Trophoblast cell (in vitro differentiated cells and primary cell): ENCODE results near the gene TEX2.

ENCODE experiments used
- DNase-seq, 2 donors: peaks; one replicate each; pipeline ENCODE4 v3.0.0-alpha.2; 2016
- H2AFZ ChIP-seq: 2 replicates; pipeline ENCODE4 v1.6.1; 2013; ENCODE audit warnings: low read length, moderate library complexity, mild to moderate bottlenecking; ENCODE audit not compliant: insufficient read depth, poor library complexity
- H2AK5ac ChIP-seq: 2 replicates; pipeline ENCODE4 v1.6.1; 2013; ENCODE audit warnings: mild to moderate bottlenecking, low read length
- H2BK120ac ChIP-seq: 2 replicates; pipeline ENCODE4 v1.6.1; 2013; ENCODE audit warnings: low read length, mild to moderate bottlenecking, moderate library complexity; ENCODE audit not compliant: insufficient read depth, poor library complexity
- H2BK12ac ChIP-seq: 2 replicates; pipeline ENCODE4 v1.6.1; 2013; ENCODE audit warnings: mild to moderate bottlenecking, low read length, moderate library complexity
- H2BK5ac ChIP-seq: 2 replicates; pipeline ENCODE4 v1.6.1; 2013; ENCODE audit warnings: low read length, low read depth, moderate library complexity, mild to moderate bottlenecking; ENCODE audit not compliant: poor library complexity
- H3K14ac ChIP-seq: 2 replicates; pipeline ENCODE4 v1.6.1; 2013; ENCODE audit warnings: mild to moderate bottlenecking, low read length
- H3K18ac ChIP-seq: 2 replicates; pipeline ENCODE4 v1.6.1; 2013; ENCODE audit warnings: mild to moderate bottlenecking, low read length
- H3K23ac ChIP-seq: 2 replicates; pipeline ENCODE4 v1.6.1; 2013; ENCODE audit warnings: low read length
- H3K27ac ChIP-seq: 2 replicates; pipeline ENCODE4 v1.5.1; 2013; ENCODE audit warnings: low read depth, mild to moderate bottlenecking, inconsistent platforms, low read length, moderate library complexity
- H3K27me3 ChIP-seq: 2 replicates; pipeline ENCODE4 v1.6.1; 2013; ENCODE audit warnings: inconsistent platforms, mild to moderate bottlenecking, low read length, moderate library complexity; ENCODE audit not compliant: insufficient read depth
- H3K36me3 ChIP-seq, 2 experiments: 1 replicate in 1 of 2; 2 replicates in 1 of 2; pipeline ENCODE4 v1.6.1; 2013; ENCODE audit warnings: low read length in 2 of 2, mild to moderate bottlenecking in 2 of 2, moderate library complexity in 1 of 2; ENCODE audit not compliant: insufficient read depth in 2 of 2, control insufficient read depth in 1 of 2
- H3K4ac ChIP-seq: 2 replicates; pipeline ENCODE4 v1.6.1; 2013; ENCODE audit warnings: low read depth, mild to moderate bottlenecking, low read length, moderate library complexity
- H3K4me1 ChIP-seq, 2 experiments: 1 replicate in 1 of 2; 2 replicates in 1 of 2; pipeline ENCODE4 v1.6.1; 2013; ENCODE audit warnings: low read length in 2 of 2, mild to moderate bottlenecking in 2 of 2, moderate library complexity in 1 of 2; ENCODE audit not compliant: insufficient read depth in 2 of 2, control insufficient read depth in 1 of 2
- H3K4me2 ChIP-seq: 2 replicates; pipeline ENCODE4 v1.6.1; 2013; ENCODE audit warnings: inconsistent platforms, mild to moderate bottlenecking, low read length, moderate library complexity
- H3K4me3 ChIP-seq: 2 replicates; pipeline ENCODE4 v1.5.1; 2013; ENCODE audit warnings: mild to moderate bottlenecking, low read depth, low read length, inconsistent platforms
- H3K79me1 ChIP-seq: one replicate; pipeline ENCODE4 v1.6.1; 2013; ENCODE audit warnings: low read length
- H3K79me2 ChIP-seq: 2 replicates; pipeline ENCODE4 v1.6.1; 2013; ENCODE audit warnings: low read length, mild to moderate bottlenecking; ENCODE audit not compliant: control insufficient read depth, insufficient read depth, poor library complexity
- H3K9ac ChIP-seq: 2 replicates; pipeline ENCODE4 v1.6.1; 2013; ENCODE audit warnings: mild to moderate bottlenecking, low read length
- H3K9me3 ChIP-seq: 2 replicates; pipeline ENCODE4 v1.6.1; 2013; ENCODE audit warnings: low read depth, mild to moderate bottlenecking, control low read depth, inconsistent platforms, low read length; ENCODE audit not compliant: insufficient read depth
- H4K12ac ChIP-seq: 2 replicates; pipeline ENCODE4 v1.6.1; 2013; ENCODE audit warnings: low read depth, mild to moderate bottlenecking, low read length, moderate library complexity
- H4K8ac ChIP-seq: 2 replicates; pipeline ENCODE4 v1.6.1; 2013; ENCODE audit warnings: low read depth, mild to moderate bottlenecking, low read length, moderate library complexity
- H4K91ac ChIP-seq: one replicate; pipeline ENCODE4 v1.6.1; 2013; ENCODE audit warnings: low read depth, mild to moderate bottlenecking, low read length, moderate library complexity
- WGBS: extraction: QIAGEN DNeasy Blood & Tissue Kit; methylation state at CpG from one replicate; pipeline ENCODE4 v1.1.7; 2013; ENCODE audit warnings: missing lambda C conversion rate; ENCODE audit not compliant: insufficient read length, insufficient coverage; ENCODE audit errors: extremely low coverage; 5-methylcytosine and 5-hydroxymethylcytosine counted together

TEX2 gene

GRCh38 chr17:64205804-64206203 is 57.3 kb downstream of the TEX2 start:
- Histone ChIP-seq H3K4me2 (no peak overlapping the region), H2BK12ac (no peak overlapping the region), H4K8ac (no peak overlapping the region), H3K79me2 (no peaks in the 10 kb centered on the region), H3K4me1 (peaks cover 19 to 29% of the 10 kb centered on the region in 2 experiments), H3K23ac (no peak overlapping the region), H2AFZ (no peak overlapping the region), H3K36me3 (no peaks in the 10 kb centered on the region), H3K4ac (no peak overlapping the region), H3K27me3 (no peaks in the 10 kb centered on the region), H2AK5ac (no peak overlapping the region), H2BK5ac (no peak overlapping the region), H3K9ac (no peak overlapping the region), H4K12ac (no peak overlapping the region), H3K14ac (no peak overlapping the region), H2BK120ac (no peak overlapping the region), H3K9me3 (no peaks in the 10 kb centered on the region), H4K91ac (no peak overlapping the region), H3K4me3 (no peak overlapping the region), H3K79me1 (peaks cover 6% of the 10 kb centered on the region), H3K27ac (no peak overlapping the region), H3K18ac (peak overlapping the region; percentile 5)
- WGBS = no CpG with 5 or more reads among the region's 2 CpGs
- no peak for DNase-seq

GRCh38 chr17:64203630-64204029 is 59.4 kb downstream of the TEX2 start:
- Histone ChIP-seq H4K12ac (no peak overlapping the region), H3K79me1 (peaks cover 6% of the 10 kb centered on the region), H2BK5ac (no peak overlapping the region), H2AK5ac (no peak overlapping the region), H2BK12ac (no peak overlapping the region), H3K4me3 (no peak overlapping the region), H3K36me3 (no peaks in the 10 kb centered on the region), H3K9ac (no peak overlapping the region), H3K4ac (no peak overlapping the region), H4K8ac (no peak overlapping the region), H3K14ac (no peak overlapping the region), H2AFZ (no peak overlapping the region), H3K18ac (no peak overlapping the region), H2BK120ac (peak overlapping the region; percentile 40), H3K4me2 (no peak overlapping the region), H3K27ac (no peak overlapping the region), H4K91ac (no peak overlapping the region), H3K23ac (no peak overlapping the region), H3K4me1 (peaks cover 22 to 31% of the 10 kb centered on the region in 2 experiments), H3K27me3 (no peaks in the 10 kb centered on the region), H3K9me3 (no peaks in the 10 kb centered on the region), H3K79me2 (no peaks in the 10 kb centered on the region)
- DNase-seq = no peak
- no CpG with 5 or more reads among the region's 4 CpGs for WGBS

- Histone ChIP-seq H4K8ac (no peak overlapping the region), H3K18ac (no peak overlapping the region), H3K79me2 (no peaks in the 10 kb centered on the region), H3K9ac (peak overlapping the region; percentile 23), H4K12ac (no peak overlapping the region), H2AK5ac (no peak overlapping the region), H3K4me1 (peaks cover 20 to 27% of the 10 kb centered on the region in 2 experiments), H4K91ac (no peak overlapping the region), H3K9me3 (no peaks in the 10 kb centered on the region), H3K23ac (no peak overlapping the region), H3K79me1 (peaks cover 5% of the 10 kb centered on the region), H3K4me3 (no peak overlapping the region), H2BK12ac (no peak overlapping the region), H3K27me3 (no peaks in the 10 kb centered on the region), H3K4me2 (no peak overlapping the region), H3K4ac (peak overlapping the region; percentile 49), H3K36me3 (no peaks in the 10 kb centered on the region), H2BK120ac (peak overlapping the region; percentile 14), H3K27ac (peak overlapping the region; percentile 68), H2AFZ (no peak overlapping the region), H2BK5ac (peak overlapping the region; percentile 12), H3K14ac (no peak overlapping the region)
- WGBS = no CpG with 5 or more reads among the region's 5 CpGs
- peak; percentile 57 to 87 for DNase-seq
These were observed 60.2 kb downstream of the TEX2 start for GRCh38 chr17:64202683-64203344.

- H3K9me3 ChIP-seq = no peaks in the 10 kb centered on the region
- H3K79me2 ChIP-seq = no peaks in the 10 kb centered on the region
- H4K12ac ChIP-seq = no peak overlapping the region
These were observed 62.7 kb downstream of the TEX2 start for GRCh38 chr17:64200080-64201032.

More at GRCh38 chr17:64200080-64201032, 62.7 kb downstream of the TEX2 start:
- Histone ChIP-seq H4K8ac (no peak overlapping the region), H3K4me3 (no peak overlapping the region), H2AK5ac (no peak overlapping the region), H3K23ac (no peak overlapping the region), H3K4ac (no peak overlapping the region), H2AFZ (no peak overlapping the region), H3K36me3 (no peaks in the 10 kb centered on the region), H2BK120ac (no peak overlapping the region), H3K4me2 (no peak overlapping the region), H3K27ac (no peak overlapping the region), H3K27me3 (no peaks in the 10 kb centered on the region), H3K9ac (no peak overlapping the region), H3K4me1 (peaks cover 14 to 19% of the 10 kb centered on the region in 2 experiments), H3K14ac (no peak overlapping the region), H3K18ac (no peak overlapping the region), H2BK5ac (no peak overlapping the region), H4K91ac (no peak overlapping the region), H2BK12ac (no peak overlapping the region), H3K79me1 (peaks cover 2% of the 10 kb centered on the region)
- peak in 1 of 2 donors; percentile 25 for DNase-seq
- WGBS = no CpG with 5 or more reads among the region's 3 CpGs
